C4-2B (cell line): ENCODE data around the gene ZNF611.

Source experiments
- ZFX ChIP-seq: fragments of 450-650 bp; IDR thresholded peaks from 2 replicates; pipeline ENCODE4 v1.6.1; 2017
- TF ChIP-seq, protein P1 (sequence below): fragments of 450-650 bp; conservative IDR thresholded peaks from 2 replicates; pipeline ENCODE4 v1.5.1; 2017; ENCODE audit warnings: mild to moderate bottlenecking

DNA sequence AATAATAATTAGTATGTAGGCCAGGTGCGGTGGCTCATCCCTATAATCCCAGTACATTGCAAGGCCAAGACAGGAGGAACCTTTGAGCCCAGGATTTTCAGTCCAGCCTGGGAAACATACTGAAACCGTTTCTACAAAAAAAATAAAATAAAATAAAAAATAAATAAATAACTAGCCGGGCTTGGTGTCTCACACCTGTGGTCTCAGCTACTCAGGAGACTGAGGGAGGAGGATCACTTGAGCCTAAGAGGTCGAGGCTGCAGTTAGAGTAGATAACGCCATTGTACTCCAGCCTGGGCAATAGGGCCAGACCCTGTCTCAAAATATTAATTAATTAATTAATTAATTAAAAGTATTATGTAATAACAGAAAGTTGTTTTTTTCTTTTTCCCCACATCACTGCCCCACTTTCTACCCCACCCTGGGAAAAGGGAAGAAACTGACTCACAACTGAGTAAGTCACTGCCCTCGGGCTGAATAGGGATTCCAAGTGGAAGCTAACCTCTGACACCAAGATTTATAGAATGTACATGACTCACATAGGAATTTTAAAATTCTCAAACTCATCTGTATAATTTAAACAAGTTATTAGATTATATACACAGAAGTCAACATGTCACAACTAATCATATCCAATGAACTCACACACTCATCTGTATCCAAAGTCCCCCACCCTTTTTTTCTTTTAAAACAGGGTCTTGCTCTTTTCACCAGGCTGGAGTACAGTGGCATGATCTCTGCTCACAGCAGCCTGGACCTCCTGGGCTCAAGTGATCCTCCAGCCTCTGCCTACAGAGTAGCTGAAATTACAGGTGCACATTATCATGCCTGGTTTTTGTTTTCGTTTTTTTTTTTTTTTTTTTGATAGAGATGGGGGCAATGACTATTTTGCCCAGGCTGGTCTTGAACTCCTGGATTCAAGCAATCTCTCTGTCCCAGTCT, 12.5 kb downstream of the ZNF611 start:
- TF ChIP-seq, protein P1, sequence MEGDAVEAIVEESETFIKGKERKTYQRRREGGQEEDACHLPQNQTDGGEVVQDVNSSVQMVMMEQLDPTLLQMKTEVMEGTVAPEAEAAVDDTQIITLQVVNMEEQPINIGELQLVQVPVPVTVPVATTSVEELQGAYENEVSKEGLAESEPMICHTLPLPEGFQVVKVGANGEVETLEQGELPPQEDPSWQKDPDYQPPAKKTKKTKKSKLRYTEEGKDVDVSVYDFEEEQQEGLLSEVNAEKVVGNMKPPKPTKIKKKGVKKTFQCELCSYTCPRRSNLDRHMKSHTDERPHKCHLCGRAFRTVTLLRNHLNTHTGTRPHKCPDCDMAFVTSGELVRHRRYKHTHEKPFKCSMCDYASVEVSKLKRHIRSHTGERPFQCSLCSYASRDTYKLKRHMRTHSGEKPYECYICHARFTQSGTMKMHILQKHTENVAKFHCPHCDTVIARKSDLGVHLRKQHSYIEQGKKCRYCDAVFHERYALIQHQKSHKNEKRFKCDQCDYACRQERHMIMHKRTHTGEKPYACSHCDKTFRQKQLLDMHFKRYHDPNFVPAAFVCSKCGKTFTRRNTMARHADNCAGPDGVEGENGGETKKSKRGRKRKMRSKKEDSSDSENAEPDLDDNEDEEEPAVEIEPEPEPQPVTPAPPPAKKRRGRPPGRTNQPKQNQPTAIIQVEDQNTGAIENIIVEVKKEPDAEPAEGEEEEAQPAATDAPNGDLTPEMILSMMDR = no peak
- TF ChIP-seq ZFX = no peak
